SK-MEL-5 (cell line): Measurements from ENCODE around the gene SLC29A4. TPM values are rescaled to one million over a fixed set of nuclear protein-coding genes. Genes with fewer than 3 reads are reported as not detected.
A peak's percentile ranks its signal among the peaks of the same experiment; 100 is the strongest.
"Not testable (repeated sequence)": the region's sequence is repeated elsewhere in the genome, so short reads cannot be mapped to it uniquely, and the experiment has no call there.

ENCODE experiments used
- DNase-seq: peaks from one replicate; pipeline ENCODE4 v3.0.0-alpha.2; 2016; ENCODE audit warnings: low read depth, low spot score
- in situ Hi-C: cut with HindIII; loops from 2 replicates; pipeline ENCODE4 v1.10.0; 2016; ENCODE audit warnings: low sequenced_read_pairs, high pct_unique_total_duplicates, low pct_unique_long_range_greater_than_20kb
- polyA plus RNA-seq, 2 experiments: library from polyadenylated mRNA; depleted of rRNA; stranded (reverse); fragments of >200 nt; gene quantifications; 2 replicates each; pipeline ENCODE4 v1.2.3, GENCODE V29; 2015
- total RNA-seq: library from RNA; depleted of rRNA; stranded (reverse); fragments of >200 nt; shearing (Covaris generic); gene quantifications from 2 replicates; pipeline ENCODE4 v1.2.3, GENCODE V29; 2014; rRNA removed

Gene SLC29A4
- total RNA-seq = 8.8 and 9.4 TPM in 2 replicates
- 12.4 and 13.8 TPM in 2 replicates for polyA plus RNA-seq (2015; cell fraction: cytosol; rRNA removed)
- polyA plus RNA-seq (2015; cell fraction: nucleus; rRNA removed) = 13.7 and 21.2 TPM in 2 replicates

GRCh38 chr7:5282543-5283316 is at the start of gene SLC29A4:
TSS of gene SLC29A4 (plus strand) at chr7:5282943. CDS start at chr7:5287817, 4,874 bp downstream.
- in situ Hi-C loops = no loop called here
- peak; percentile 30 for DNase-seq

- in situ Hi-C loops = no loop called here
- no peak for DNase-seq
Observed at GRCh38 chr7:5234852-5235831, 47.6 kb upstream of the SLC29A4 start.

- DNase-seq = peak; percentile 36
- in situ Hi-C loops = no loop called here
Observed at GRCh38 chr7:5237286-5237685, 45.5 kb upstream of the SLC29A4 start.

- in situ Hi-C loops = no loop called here
- no peak for DNase-seq
Observed at GRCh38 chr7:5238500-5238899, 44.2 kb upstream of the SLC29A4 start.

- DNase-seq = no peak
- in situ Hi-C loops = no loop called here
Observed at GRCh38 chr7:5243261-5243660, 39.5 kb upstream of the SLC29A4 start.

- in situ Hi-C loops = no loop called here
- DNase-seq = no peak
Observed at GRCh38 chr7:5248201-5248885, 34.4 kb upstream of the SLC29A4 start.

GRCh38 chr7:5250787-5251186 is 32.0 kb upstream of the SLC29A4 start:
- DNase-seq, in situ Hi-C loops: not testable (repeated sequence)

GRCh38 chr7:5253529-5253928 is 29.2 kb upstream of the SLC29A4 start:
- DNase-seq, in situ Hi-C loops: not testable (repeated sequence)

GRCh38 chr7:5254371-5254770 is 28.4 kb upstream of the SLC29A4 start:
- in situ Hi-C loops = not testable (repeated sequence)

GRCh38 chr7:5255832-5256231 is 26.9 kb upstream of the SLC29A4 start:
- in situ Hi-C loops = no loop called here
- DNase-seq = no peak

More at GRCh38 chr7:5254371-5254770, 28.4 kb upstream of the SLC29A4 start:
- DNase-seq = not testable (repeated sequence)

GRCh38 chr7:5260530-5261068 is 22.1 kb upstream of the SLC29A4 start:
- DNase-seq, in situ Hi-C loops: not testable (repeated sequence)

- in situ Hi-C loops, DNase-seq: not testable (repeated sequence)
Observed at GRCh38 chr7:5263066-5263465, 19.7 kb upstream of the SLC29A4 start.

- in situ Hi-C loops = no loop called here
- DNase-seq = no peak
Observed at GRCh38 chr7:5265320-5266190, 17.2 kb upstream of the SLC29A4 start.

GRCh38 chr7:5266191-5267028 is 16.3 kb upstream of the SLC29A4 start:
- in situ Hi-C loops = no loop called here
- DNase-seq = no peak

GRCh38 chr7:5267829-5268228 is 14.9 kb upstream of the SLC29A4 start:
- in situ Hi-C loops, DNase-seq: not testable (repeated sequence)
